Muscle of arm (tissue), 12 donors: ENCODE measurements around the gene KCNA2. TPM values are rescaled to one million over a fixed set of nuclear protein-coding genes. Genes with fewer than 3 reads are reported as not detected.

Experiments used
- DNase-seq: peaks from one replicate; pipeline ENCODE4 v3.0.0-alpha.2; 2013
- polyA plus RNA-seq, 12 donors: library from polyadenylated mRNA; unstranded; fragments of 120-200 nt; gene quantifications; one replicate each; pipeline ENCODE4 v1.2.1, GENCODE V29; 2013; ENCODE audit not compliant: insufficient read length in 12 of 12

The KCNA2 gene
- polyA plus RNA-seq, 12 donors: 0.59 to 2.2 (median 1.2) TPM; not detected in 1

- peak; percentile 32 for DNase-seq
Measured at GRCh38 chr1:110630839-110631663, 24.9 kb upstream of the KCNA2 start.

GRCh38 chr1:110628323-110629105, 22.4 kb upstream of the KCNA2 start:
- no peak for DNase-seq

- DNase-seq: no peak
Measured at GRCh38 chr1:110627764-110628163, 21.6 kb upstream of the KCNA2 start.

- no peak for DNase-seq
Measured at GRCh38 chr1:110626889-110627288, 20.7 kb upstream of the KCNA2 start.

GRCh38 chr1:110620686-110621085, 14.5 kb upstream of the KCNA2 start:
- DNase-seq: no peak

GRCh38 chr1:110620250-110620615, 14.1 kb upstream of the KCNA2 start:
- no peak for DNase-seq

GRCh38 chr1:110619412-110620249, 13.5 kb upstream of the KCNA2 start:
- DNase-seq: peak; percentile 58

- DNase-seq: no peak
Measured at GRCh38 chr1:110618668-110619067, 12.5 kb upstream of the KCNA2 start.

- DNase-seq: no peak
Measured at GRCh38 chr1:110617589-110617988, 11.4 kb upstream of the KCNA2 start.

- DNase-seq: no peak
Measured at GRCh38 chr1:110617116-110617515, 11.0 kb upstream of the KCNA2 start.

GRCh38 chr1:110616587-110616986, 10.4 kb upstream of the KCNA2 start:
- DNase-seq: no peak

- DNase-seq: peak; percentile 58
Measured at GRCh38 chr1:110615548-110616130, 9.5 kb upstream of the KCNA2 start.

- no peak for DNase-seq
Measured at GRCh38 chr1:110612060-110612745, 6.0 kb upstream of the KCNA2 start.

- DNase-seq: no peak
Measured at GRCh38 chr1:110610696-110611286, 4.6 kb upstream of the KCNA2 start.

- no peak for DNase-seq
Measured at GRCh38 chr1:110610084-110610483, 3.9 kb upstream of the KCNA2 start.

- no peak for DNase-seq
Measured at GRCh38 chr1:110608247-110608646, 2.1 kb upstream of the KCNA2 start.

- DNase-seq: no peak
Measured at GRCh38 chr1:110607536-110608230, 1.5 kb upstream of the KCNA2 start.

- no peak for DNase-seq
Measured at GRCh38 chr1:110606657-110607535, 738 bp upstream of the KCNA2 start.

- DNase-seq: no peak
Measured at GRCh38 chr1:110605446-110605845, 712 bp downstream of the KCNA2 start.
